BE2C (cell line): ENCODE data around the gene ST6GALNAC1.

Source experiments
- DNase-seq: peaks from one replicate; pipeline ENCODE4 v3.0.0-alpha.2; 2020
- H3K27me3 ChIP-seq: fragments of 250-450 bp; sonication (Bioruptor Pico); 2 replicates; pipeline ENCODE4 v1.5.1; 2020; ENCODE audit warnings: mild to moderate bottlenecking
- H3K36me3 ChIP-seq: fragments of 250-450 bp; sonication (Bioruptor Pico); 2 replicates; pipeline ENCODE4 v1.5.1; 2020; ENCODE audit warnings: mild to moderate bottlenecking
- H3K4me1 ChIP-seq: fragments of 250-450 bp; sonication (Bioruptor Pico); 2 replicates; pipeline ENCODE4 v1.5.1; 2020
- H3K4me3 ChIP-seq: 2 replicates; pipeline ENCODE4 v1.5.1; 2011; ENCODE audit warnings: low read depth, low read length
- H3K9me3 ChIP-seq: fragments of 250-450 bp; sonication (Bioruptor Pico); 2 replicates; pipeline ENCODE4 v1.5.1; 2020
- TF ChIP-seq, protein P1 (sequence below): IDR thresholded peaks from 2 replicates; pipeline ENCODE4 v1.5.1; 2012; ENCODE audit warnings: mild to moderate bottlenecking, low read depth, low read length

ST6GALNAC1 gene

DNA sequence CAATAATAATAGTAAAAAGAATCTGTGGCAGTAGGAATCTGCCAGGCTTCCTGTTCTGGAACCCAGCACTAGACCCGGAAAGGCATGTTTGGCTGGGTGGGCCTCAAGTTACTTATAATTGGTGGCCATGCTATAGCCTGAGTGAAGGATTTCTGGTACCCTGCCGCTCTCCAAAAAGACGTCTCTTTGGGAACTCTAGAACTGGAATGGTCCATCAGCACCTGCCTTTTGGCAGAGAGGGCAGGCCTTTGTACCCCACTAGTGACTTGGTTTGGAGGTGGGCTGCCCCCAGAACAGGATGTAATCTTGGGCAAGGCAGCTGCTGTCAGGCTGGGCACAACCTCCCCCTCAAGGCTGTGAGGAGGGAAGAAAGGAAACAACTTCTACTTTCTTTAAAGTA is 29.3 kb upstream of the ST6GALNAC1 start:
- peaks cover 4% of the 10 kb centered on the region for H3K4me1 ChIP-seq
- no peak overlapping the region for H3K4me3 ChIP-seq
- no peak for DNase-seq
- TF ChIP-seq, protein P1, sequence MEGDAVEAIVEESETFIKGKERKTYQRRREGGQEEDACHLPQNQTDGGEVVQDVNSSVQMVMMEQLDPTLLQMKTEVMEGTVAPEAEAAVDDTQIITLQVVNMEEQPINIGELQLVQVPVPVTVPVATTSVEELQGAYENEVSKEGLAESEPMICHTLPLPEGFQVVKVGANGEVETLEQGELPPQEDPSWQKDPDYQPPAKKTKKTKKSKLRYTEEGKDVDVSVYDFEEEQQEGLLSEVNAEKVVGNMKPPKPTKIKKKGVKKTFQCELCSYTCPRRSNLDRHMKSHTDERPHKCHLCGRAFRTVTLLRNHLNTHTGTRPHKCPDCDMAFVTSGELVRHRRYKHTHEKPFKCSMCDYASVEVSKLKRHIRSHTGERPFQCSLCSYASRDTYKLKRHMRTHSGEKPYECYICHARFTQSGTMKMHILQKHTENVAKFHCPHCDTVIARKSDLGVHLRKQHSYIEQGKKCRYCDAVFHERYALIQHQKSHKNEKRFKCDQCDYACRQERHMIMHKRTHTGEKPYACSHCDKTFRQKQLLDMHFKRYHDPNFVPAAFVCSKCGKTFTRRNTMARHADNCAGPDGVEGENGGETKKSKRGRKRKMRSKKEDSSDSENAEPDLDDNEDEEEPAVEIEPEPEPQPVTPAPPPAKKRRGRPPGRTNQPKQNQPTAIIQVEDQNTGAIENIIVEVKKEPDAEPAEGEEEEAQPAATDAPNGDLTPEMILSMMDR, result no peak
- H3K27me3 ChIP-seq, result no peaks in the 10 kb centered on the region
- H3K9me3 ChIP-seq, result no peaks in the 10 kb centered on the region
- peaks cover 14% of the 10 kb centered on the region for H3K36me3 ChIP-seq

DNA sequence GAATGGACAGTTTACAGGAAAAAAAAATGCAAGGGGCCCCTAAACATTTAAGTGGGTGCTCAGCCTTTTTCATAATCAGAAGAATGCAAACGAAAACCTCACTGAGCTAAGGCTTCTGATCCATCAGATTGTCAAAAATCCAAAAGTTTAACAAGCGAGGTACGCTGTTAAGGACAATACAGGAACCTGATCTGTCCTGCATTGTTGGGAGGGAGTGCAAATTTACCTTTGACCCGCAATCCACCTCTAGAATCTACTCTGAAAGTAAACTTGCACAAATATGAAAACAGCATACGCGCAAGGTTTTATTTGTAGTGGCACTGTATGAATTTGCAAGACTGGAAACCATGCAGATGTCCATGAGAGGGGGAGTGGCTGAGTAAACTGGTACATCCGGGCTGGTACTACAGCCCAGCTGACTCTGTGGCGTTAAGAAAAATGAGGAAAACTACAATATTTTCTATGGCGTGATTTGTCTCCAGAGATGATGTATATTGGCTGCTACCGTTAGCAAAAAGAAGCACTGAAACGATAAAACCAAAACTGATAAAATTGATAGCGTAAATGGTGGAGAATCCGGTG is 28.8 kb upstream of the ST6GALNAC1 start:
- H3K36me3 ChIP-seq, result peaks cover 14% of the 10 kb centered on the region
- no peak for DNase-seq
- H3K4me3 ChIP-seq, result peak overlapping the region; percentile 89
- H3K27me3 ChIP-seq, result no peaks in the 10 kb centered on the region
- H3K4me1 ChIP-seq, result peaks cover 4% of the 10 kb centered on the region
- H3K9me3 ChIP-seq, result no peaks in the 10 kb centered on the region
- TF ChIP-seq, protein P1, result no peak

DNA sequence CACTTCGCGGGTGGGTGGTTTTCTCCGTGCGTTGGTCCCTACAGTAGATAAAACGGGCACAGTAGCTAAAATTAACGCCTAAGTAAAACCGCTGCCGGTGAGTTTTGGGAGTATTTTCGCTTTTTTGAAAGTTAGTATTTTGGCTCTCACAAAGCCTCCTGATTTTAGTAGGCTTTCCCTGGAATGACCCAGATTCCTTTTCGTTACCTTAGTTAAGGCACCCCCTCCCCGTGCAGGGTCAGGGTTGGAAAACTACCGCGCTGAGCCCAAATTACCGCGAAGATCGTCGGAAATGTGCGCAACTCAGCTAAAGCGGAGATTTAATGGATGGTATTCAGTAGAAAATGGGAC is 28.3 kb upstream of the ST6GALNAC1 start:
- TF ChIP-seq, protein P1, result no peak
- peaks cover 4% of the 10 kb centered on the region for H3K4me1 ChIP-seq
- DNase-seq, result no peak

DNA sequence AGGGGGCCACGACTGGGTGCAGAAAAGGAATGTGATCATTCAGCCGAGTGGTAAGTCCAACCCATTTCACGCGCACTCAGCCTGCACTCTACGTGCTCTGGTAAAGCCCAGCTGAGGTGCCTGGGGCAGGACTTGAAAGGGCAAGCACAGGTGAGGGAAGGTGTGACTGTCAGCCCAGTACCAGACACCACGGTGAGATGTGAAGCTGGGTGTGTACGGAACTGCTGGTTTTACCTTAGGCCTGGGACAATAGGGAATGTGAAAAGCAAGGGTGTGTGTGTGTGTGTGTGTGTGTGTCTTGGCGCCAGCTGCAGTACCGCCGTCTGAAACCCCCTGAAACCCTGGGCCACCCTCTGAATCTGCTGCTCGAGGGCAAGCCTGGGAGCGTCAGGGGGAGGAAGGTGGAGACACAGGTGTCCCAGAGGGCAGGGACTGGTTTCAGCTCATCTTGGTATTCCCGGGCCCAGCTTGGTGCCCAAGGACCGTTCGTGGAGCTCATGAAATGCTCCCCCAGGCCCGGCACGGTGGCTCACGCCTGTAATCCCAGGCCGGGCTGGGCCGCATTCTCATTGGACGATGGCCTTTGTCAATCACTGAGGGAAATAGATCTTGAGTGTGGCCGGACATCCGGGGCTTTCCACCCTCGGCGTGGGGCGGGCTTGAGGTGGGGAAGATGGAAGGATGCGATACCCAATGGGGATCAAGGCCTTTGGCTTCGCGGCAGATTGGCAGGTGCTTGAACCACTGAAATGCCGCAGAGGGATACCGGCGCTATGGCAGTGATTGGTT is 27.8 kb upstream of the ST6GALNAC1 start:
- TF ChIP-seq, protein P1, result no peak
- peaks cover 4% of the 10 kb centered on the region for H3K4me1 ChIP-seq
- peaks cover 8% of the 10 kb centered on the region for H3K36me3 ChIP-seq
- no peaks in the 10 kb centered on the region for H3K9me3 ChIP-seq
- peak overlapping the region; percentile 89 for H3K4me3 ChIP-seq
- H3K27me3 ChIP-seq, result no peaks in the 10 kb centered on the region
- peak; percentile 100 for DNase-seq

More for the DNA sequence above, 28.3 kb upstream of the ST6GALNAC1 start:
- H3K36me3 ChIP-seq, result peaks cover 12% of the 10 kb centered on the region
- H3K4me3 ChIP-seq, result peak overlapping the region; percentile 89
- H3K27me3 ChIP-seq, result no peaks in the 10 kb centered on the region
- H3K9me3 ChIP-seq, result no peaks in the 10 kb centered on the region

DNA sequence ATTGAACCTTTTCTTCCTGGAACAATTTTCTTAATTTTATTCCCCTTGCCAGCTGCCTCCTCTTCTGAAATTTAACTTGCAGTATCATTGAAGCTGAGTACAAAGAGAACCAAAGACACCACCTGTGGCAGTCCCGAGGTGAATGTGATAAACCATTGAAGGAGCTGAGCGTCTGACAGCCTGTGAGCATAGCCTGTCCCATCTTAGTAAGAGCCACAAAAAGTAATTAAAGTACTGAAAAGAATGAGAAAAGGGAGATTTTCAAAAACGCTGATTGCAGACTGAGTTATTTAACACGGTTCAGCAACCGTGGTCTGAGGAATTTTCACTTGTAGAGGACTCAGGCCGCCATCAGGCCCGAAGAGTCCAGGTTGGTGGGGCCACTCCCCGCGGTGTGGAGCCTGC is 27.2 kb upstream of the ST6GALNAC1 start:
- Histone ChIP-seq H3K4me3 (peak overlapping the region; percentile 60; the same call in 1 of the 2 replicates), H3K36me3 (peaks cover 3% of the 10 kb centered on the region), H3K4me1 (peaks cover 4% of the 10 kb centered on the region), H3K27me3 (no peaks in the 10 kb centered on the region), H3K9me3 (no peaks in the 10 kb centered on the region)
- no peak for DNase-seq
- TF ChIP-seq, protein P1, result no peak

DNA sequence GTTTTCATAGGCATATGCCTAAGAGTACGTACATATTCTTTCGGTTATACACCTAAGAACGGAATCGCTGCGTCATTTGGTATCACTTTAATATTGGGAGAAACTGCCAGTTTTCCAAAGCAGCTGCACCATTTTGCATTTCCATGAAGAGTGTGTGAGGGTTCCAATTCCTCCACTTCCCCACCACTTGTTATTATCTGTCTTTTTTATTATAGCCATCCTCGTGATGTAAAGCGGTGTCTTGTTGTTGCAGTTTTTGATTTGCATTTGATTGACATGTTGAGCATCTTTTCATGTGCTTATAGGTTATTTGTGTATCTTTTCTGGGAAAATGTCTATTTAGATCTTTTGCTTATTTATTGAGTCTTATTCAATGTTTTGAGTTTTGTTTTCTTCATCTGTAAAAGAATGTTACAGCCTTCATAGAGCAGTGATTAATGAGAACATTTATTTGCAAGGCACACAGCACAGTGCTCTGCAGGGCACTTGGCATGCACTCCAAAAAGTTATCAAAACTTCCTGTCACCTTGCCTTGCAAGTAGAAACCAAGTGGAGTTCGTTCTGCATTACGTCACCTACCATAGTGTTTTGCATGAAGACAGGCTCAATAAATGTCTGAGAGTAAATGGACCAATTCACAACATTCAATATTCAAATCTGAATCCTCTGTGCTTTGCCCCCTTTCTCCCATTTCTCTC is 26.6 kb upstream of the ST6GALNAC1 start:
- TF ChIP-seq, protein P1, result no peak
- no peak for DNase-seq
- no peak overlapping the region for H3K4me3 ChIP-seq
- no peaks in the 10 kb centered on the region for H3K27me3 ChIP-seq
- H3K36me3 ChIP-seq, result peaks cover 3% of the 10 kb centered on the region; the same call in 1 of the 2 replicates
- peaks cover 4% of the 10 kb centered on the region for H3K4me1 ChIP-seq
- H3K9me3 ChIP-seq, result no peaks in the 10 kb centered on the region
